Caco-2 (cell line): ENCODE results near the gene FRMD4A. TPM values are rescaled to one million over a fixed set of nuclear protein-coding genes. Genes with fewer than 3 reads are reported as not detected.

Experiments
- BruUV-seq: library from RNA; stranded (reverse); fragments of 400-500 nt; replicated peaks from 2 replicates; lab custom pipeline; 2021; lab: Mats Ljungman, UMichigan
- CTCF ChIA-PET: fragments of 300-600 bp; sonication (Branson Sonifier 250); formaldehyde crosslinking; loops from one replicate; lab custom pipeline; 2022; ENCODE audit warnings: antibody characterized with exemption; lab: Charles Lee
- POLR2A ChIA-PET: fragments of 300-600 bp; sonication (Branson Sonifier 250); formaldehyde crosslinking; loops from one replicate; lab custom pipeline; 2022; ENCODE audit warnings: antibody characterized with exemption; lab: Charles Lee
- DNase-seq, 2 experiments: peaks; one replicate each; pipeline versions ENCODE4 v3.0.0 to v3.0.0-alpha.2; 2020 to 2022
- H3K27me3 ChIP-seq: replicated peaks from 2 replicates; pipeline ENCODE4 v1.6.0; 2011; ENCODE audit warnings: low read length; ENCODE audit not compliant: control insufficient read depth, insufficient read depth
- H3K36me3 ChIP-seq: 2 replicates; pipeline ENCODE4 v1.5.1; 2011; ENCODE audit warnings: low read length; ENCODE audit not compliant: control insufficient read depth, insufficient read depth
- H3K4me1 ChIP-seq: fragments of 250-450 bp; sonication (Bioruptor Pico); 2 replicates; pipeline ENCODE4 v1.5.1; 2020; ENCODE audit warnings: mild to moderate bottlenecking
- H3K4me3 ChIP-seq: 2 replicates; pipeline ENCODE4 v1.5.1; 2011; ENCODE audit warnings: low read depth, mild to moderate bottlenecking, control low read depth, low read length
- H3K9me3 ChIP-seq: fragments of 250-450 bp; sonication (Bioruptor Pico); 2 replicates; pipeline ENCODE4 v1.5.1; 2020; ENCODE audit warnings: mild to moderate bottlenecking, moderate library complexity
- H3K27ac Mint-ChIP-seq: one replicate; pipeline ENCODE4 v1.8.0; 2022; ENCODE audit warnings: mixed read lengths; ENCODE audit not compliant: unreplicated experiment
- H3K27me3 Mint-ChIP-seq: one replicate; pipeline ENCODE4 v1.8.0; 2022; ENCODE audit warnings: mixed read lengths; ENCODE audit not compliant: insufficient read depth, unreplicated experiment
- H3K36me3 Mint-ChIP-seq: one replicate; pipeline ENCODE4 v1.8.0; 2022; ENCODE audit warnings: mild to moderate bottlenecking, mixed read lengths; ENCODE audit not compliant: insufficient read depth, unreplicated experiment
- H3K4me1 Mint-ChIP-seq: one replicate; pipeline ENCODE4 v1.8.0; 2022; ENCODE audit warnings: low read depth, mixed read lengths; ENCODE audit not compliant: unreplicated experiment
- H3K4me3 Mint-ChIP-seq: one replicate; pipeline ENCODE4 v1.8.0; 2022; ENCODE audit warnings: mild to moderate bottlenecking, moderate library complexity, mixed read lengths; ENCODE audit not compliant: unreplicated experiment
- H3K9me3 Mint-ChIP-seq: one replicate; pipeline ENCODE4 v1.8.0; 2022; ENCODE audit warnings: mixed read lengths; ENCODE audit not compliant: unreplicated experiment
- CTCF ChIP-seq, 2 experiments: fragments of 200-600 bp in 1 of 2; IDR thresholded peaks; 1 replicate in 1 of 2; 2 replicates in 1 of 2; pipeline versions ENCODE4 v1.5.1 to v1.8.0; 2011 to 2022; ENCODE audit warnings: antibody characterized with exemption in 1 of 2, control low read depth in 1 of 2, inconsistent platforms in 1 of 2, low read depth in 1 of 2, low read length in 1 of 2, mild to moderate bottlenecking in 1 of 2, moderate library complexity in 1 of 2; ENCODE audit not compliant: insufficient read depth in 1 of 2, severe bottlenecking in 1 of 2, unreplicated experiment in 1 of 2
- intact Hi-C: fragments of 100-400 bp; cut with micrococcal nuclease; formaldehyde crosslinking; loops from one replicate; pipeline ENCODE4 v1.10.0; 2022; ENCODE audit not compliant: unreplicated experiment
- total RNA-seq: library from RNA; stranded (reverse); gene quantifications from 2 replicates; pipeline ENCODE4 v1.2.3, GENCODE V29; 2022

FRMD4A gene
- total RNA-seq, 1 experiment from 2014 or later: 52.1 TPM

- BruUV-seq: no TSS peak
- POLR2A ChIA-PET: no interaction called here
- CTCF ChIA-PET: no interaction called here
- Mint-ChIP-seq H3K4me3 (no peak overlapping the region), H3K4me1 (no peaks in the 10 kb centered on the region), H3K27ac (no peak overlapping the region), H3K36me3 (no peaks in the 10 kb centered on the region), H3K27me3 (peaks cover 6% of the 10 kb centered on the region), H3K9me3 (no peaks in the 10 kb centered on the region)
- Histone ChIP-seq H3K36me3 (no peaks in the 10 kb centered on the region), H3K27me3 (no peaks in the 10 kb centered on the region), H3K9me3 (no peaks in the 10 kb centered on the region), H3K4me3 (no peak overlapping the region), H3K4me1 (no peaks in the 10 kb centered on the region)
- DNase-seq: no peak
- TF ChIP-seq CTCF (IDR thresholded peaks at IDR 0.05; ENCODE audit: insufficient read depth in 1 of 2, low read depth in 1 of 2, low read length in 1 of 2, severe bottlenecking in 1 of 2, unreplicated experiment in 1 of 2): no peak
- intact Hi-C loops: no loop called here
Measured at GRCh38 chr10:13920031-13920430, 410.7 kb downstream of the FRMD4A start.

- TF ChIP-seq CTCF (IDR thresholded peaks at IDR 0.05; ENCODE audit: insufficient read depth in 1 of 2, low read depth in 1 of 2, low read length in 1 of 2, severe bottlenecking in 1 of 2, unreplicated experiment in 1 of 2): no peak
- H3K4me1 ChIP-seq: no peaks in the 10 kb centered on the region
- H3K36me3 Mint-ChIP-seq: no peaks in the 10 kb centered on the region
- no peaks in the 10 kb centered on the region for H3K27me3 ChIP-seq
- POLR2A ChIA-PET: no interaction called here
- no peaks in the 10 kb centered on the region for H3K36me3 ChIP-seq
- CTCF ChIA-PET: no interaction called here
- H3K9me3 ChIP-seq: no peaks in the 10 kb centered on the region
- no peaks in the 10 kb centered on the region for H3K9me3 Mint-ChIP-seq
- no peak overlapping the region for H3K4me3 ChIP-seq
- H3K27ac Mint-ChIP-seq: no peak overlapping the region
- H3K4me3 Mint-ChIP-seq: no peak overlapping the region
- H3K4me1 Mint-ChIP-seq: no peaks in the 10 kb centered on the region
- BruUV-seq: no TSS peak
- intact Hi-C loops: no loop called here
- H3K27me3 Mint-ChIP-seq: peaks cover 8% of the 10 kb centered on the region
- DNase-seq: no peak
Measured at GRCh38 chr10:13917791-13918190, 412.9 kb downstream of the FRMD4A start.

- H3K9me3 ChIP-seq: no peaks in the 10 kb centered on the region
- no peak overlapping the region for H3K4me3 Mint-ChIP-seq
- POLR2A ChIA-PET: no interaction called here
- DNase-seq: no peak
- no peaks in the 10 kb centered on the region for H3K27me3 ChIP-seq
- no peak overlapping the region for H3K27ac Mint-ChIP-seq
- TF ChIP-seq CTCF (IDR thresholded peaks at IDR 0.05; ENCODE audit: insufficient read depth in 1 of 2, low read depth in 1 of 2, low read length in 1 of 2, severe bottlenecking in 1 of 2, unreplicated experiment in 1 of 2): no peak
- no peaks in the 10 kb centered on the region for H3K4me1 Mint-ChIP-seq
- peaks cover 8% of the 10 kb centered on the region for H3K27me3 Mint-ChIP-seq
- no peaks in the 10 kb centered on the region for H3K36me3 Mint-ChIP-seq
- CTCF ChIA-PET: no interaction called here
- no peak overlapping the region for H3K4me3 ChIP-seq
- BruUV-seq: no TSS peak
- intact Hi-C loops: no loop called here
- H3K9me3 Mint-ChIP-seq: no peaks in the 10 kb centered on the region
- no peaks in the 10 kb centered on the region for H3K36me3 ChIP-seq
- H3K4me1 ChIP-seq: no peaks in the 10 kb centered on the region
Measured at GRCh38 chr10:13916384-13916947, 414.3 kb downstream of the FRMD4A start.
